Skeletal muscle cell (primary cell): ENCODE data around the gene ESF1.
"Not testable (repeated sequence)": the region's sequence is repeated elsewhere in the genome, so short reads cannot be mapped to it uniquely, and the experiment has no call there.

Experiments used
- DNase-seq: peaks from one replicate; pipeline ENCODE4 v3.0.0-alpha.2; 2010; ENCODE audit warnings: low read depth
- H3K4me3 ChIP-seq: 2 replicates; pipeline ENCODE4 v1.5.1; 2011; ENCODE audit warnings: low read depth, mild to moderate bottlenecking, control low read depth, low read length, moderate library complexity

Gene ESF1

GRCh38 chr20:13791540-13792459 lies 7.1 kb upstream of the ESF1 start:
- H3K4me3 ChIP-seq, result no peak overlapping the region
- no peak for DNase-seq

- no peak overlapping the region for H3K4me3 ChIP-seq
- no peak for DNase-seq
Observed at GRCh38 chr20:13790708-13791107, 6.0 kb upstream of the ESF1 start.

GRCh38 chr20:13788167-13788834 lies 3.6 kb upstream of the ESF1 start:
- no peak for DNase-seq
- no peak overlapping the region for H3K4me3 ChIP-seq

DNA sequence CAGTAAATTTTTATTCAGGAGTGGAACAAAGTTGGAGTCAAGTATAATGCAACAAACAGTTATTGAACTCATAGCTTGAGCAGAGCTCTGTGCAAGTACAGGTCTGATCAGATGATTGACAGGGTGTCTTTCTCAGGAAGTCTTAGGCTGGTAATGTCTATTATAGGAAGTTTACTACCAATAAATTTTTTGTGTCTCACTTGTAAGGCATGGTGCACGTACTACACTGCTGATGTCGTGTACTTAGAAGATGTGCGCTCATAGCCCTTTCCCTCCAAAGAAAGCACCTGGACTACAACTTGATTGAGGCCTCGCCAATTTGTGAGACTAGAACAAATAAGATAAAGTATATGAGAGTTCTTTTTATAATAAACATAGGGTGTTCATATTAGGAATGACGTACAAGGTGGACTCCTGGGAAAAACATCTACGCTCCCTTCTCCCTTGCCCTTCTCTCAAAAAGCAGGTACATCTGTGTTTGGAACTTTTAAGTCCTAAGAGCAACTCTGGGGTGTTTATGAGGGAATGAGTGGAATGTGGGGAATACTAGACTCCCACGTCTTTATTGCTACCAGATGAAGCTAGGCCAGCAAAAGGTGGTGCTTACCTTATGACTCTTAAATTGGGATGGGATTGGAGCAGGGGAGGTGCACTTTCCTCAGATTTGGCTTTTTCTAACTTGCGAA lies 1.6 kb upstream of the ESF1 start:
- no peak for DNase-seq
- H3K4me3 ChIP-seq, result peak overlapping the region; percentile 98

DNA sequence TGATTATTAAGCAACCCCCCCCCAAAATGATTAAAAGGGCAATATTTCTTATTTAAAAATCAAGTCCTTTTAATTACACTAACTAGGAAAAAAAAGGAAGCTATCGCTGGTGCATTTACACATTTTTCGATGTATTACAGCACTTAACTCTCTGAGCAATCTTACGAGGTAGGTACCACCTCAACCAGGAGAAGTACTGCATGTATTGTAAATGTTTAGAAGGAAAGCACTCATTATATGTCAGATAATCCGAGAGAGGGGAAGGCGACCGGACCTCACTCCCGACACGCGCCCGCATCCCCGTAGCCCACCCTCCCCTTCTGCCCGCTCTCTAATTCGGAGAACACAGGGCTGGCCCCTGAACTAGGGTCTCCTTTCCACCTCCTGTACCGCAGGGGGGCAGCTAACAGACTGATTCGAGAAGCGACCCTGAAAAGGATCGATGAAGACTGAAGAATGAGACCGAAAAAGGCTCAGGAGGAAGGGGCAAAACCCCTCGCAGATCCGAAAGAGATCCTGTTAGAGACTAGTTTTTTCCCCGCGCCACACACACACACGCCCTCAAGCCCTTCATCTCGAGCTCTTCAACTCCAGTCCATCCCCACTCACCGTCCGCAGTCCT lies 337 bp downstream of the ESF1 start:
- DNase-seq, result no peak
- peak overlapping the region; percentile 98 for H3K4me3 ChIP-seq

- H3K4me3 ChIP-seq, result peak overlapping the region; percentile 98
Observed at GRCh38 chr20:13783528-13783927, 1.2 kb downstream of the ESF1 start.

GRCh38 chr20:13778827-13779226 lies 5.9 kb downstream of the ESF1 start:
- H3K4me3 ChIP-seq, result no peak overlapping the region
- no peak for DNase-seq

More at GRCh38 chr20:13783528-13783927, 1.2 kb downstream of the ESF1 start:
- DNase-seq, result no peak

GRCh38 chr20:13777171-13777601 lies 7.5 kb downstream of the ESF1 start:
- no peak for DNase-seq
- no peak overlapping the region for H3K4me3 ChIP-seq

DNA sequence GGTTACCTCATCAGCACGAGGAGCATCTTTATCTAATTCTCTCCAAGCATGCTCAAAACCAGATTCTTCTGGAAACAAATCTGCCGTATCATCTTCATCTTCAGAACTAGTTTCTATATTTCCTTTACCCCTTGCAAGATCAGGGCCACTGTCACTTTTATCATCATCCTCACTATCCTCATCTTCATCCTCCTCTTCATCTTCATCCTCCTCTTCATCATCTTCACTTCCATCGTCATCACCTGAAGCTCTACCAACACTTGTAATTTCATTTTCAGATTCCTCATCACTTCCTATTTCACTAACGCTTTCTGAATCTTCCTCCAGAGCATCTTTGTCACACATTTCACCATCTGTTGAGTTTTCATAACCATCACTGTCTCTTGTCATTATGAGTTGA lies 8.9 kb downstream of the ESF1 start:
- no peak overlapping the region for H3K4me3 ChIP-seq
- DNase-seq, result no peak

DNA sequence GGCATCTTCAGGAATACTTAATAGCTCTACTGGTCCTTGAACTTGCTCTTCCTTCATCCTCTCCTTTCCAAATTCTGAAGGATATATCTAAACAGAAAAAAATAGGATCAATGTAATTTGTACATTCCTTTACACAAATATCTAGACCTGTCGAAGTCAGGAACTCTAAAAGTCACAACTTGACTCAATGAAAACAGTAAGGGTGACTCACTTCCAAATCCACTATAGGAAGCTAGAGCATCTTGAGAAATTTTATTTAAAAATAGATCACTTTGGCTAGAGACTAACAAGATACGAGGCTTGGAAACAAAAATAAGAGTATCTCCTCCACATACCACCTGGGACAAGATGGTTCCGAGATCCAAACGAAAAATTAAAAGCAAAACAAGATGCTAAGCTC lies 12.2 kb downstream of the ESF1 start:
- DNase-seq, result no peak
- no peak overlapping the region for H3K4me3 ChIP-seq

- H3K4me3 ChIP-seq, result no peak overlapping the region
- DNase-seq, result no peak
Observed at GRCh38 chr20:13771853-13772453, 12.8 kb downstream of the ESF1 start.

GRCh38 chr20:13770141-13770540 lies 14.6 kb downstream of the ESF1 start:
- DNase-seq, result no peak
- H3K4me3 ChIP-seq, result no peak overlapping the region

GRCh38 chr20:13765868-13766416 lies 18.8 kb downstream of the ESF1 start:
- DNase-seq, result no peak
- H3K4me3 ChIP-seq, result no peak overlapping the region

GRCh38 chr20:13765299-13765698 lies 19.4 kb downstream of the ESF1 start:
- no peak for DNase-seq
- no peak overlapping the region for H3K4me3 ChIP-seq

DNA sequence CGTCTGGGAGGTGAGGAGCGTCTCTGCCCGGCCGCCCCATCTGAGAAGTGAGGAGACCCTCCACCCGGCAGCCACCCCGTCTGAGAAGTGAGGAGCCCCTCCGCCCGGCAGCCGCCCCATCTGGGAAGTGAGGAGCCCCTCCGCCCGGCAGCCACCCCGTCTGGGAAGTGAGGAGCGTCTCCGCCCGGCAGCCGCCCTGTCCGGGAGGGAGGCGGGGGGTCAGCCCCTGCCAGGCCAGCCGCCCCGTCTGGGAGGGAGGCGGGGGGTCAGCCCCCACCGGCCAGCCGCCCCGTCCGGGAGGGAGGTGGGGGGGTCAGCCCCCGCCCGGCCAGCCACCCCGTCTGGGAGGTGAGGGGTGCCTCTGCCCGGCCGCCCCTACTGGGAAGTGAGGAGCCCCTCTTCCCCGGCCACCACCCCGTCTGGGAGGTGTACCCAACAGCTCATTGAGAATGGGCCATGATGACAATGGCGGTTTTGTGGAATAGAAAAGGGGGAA lies 24.2 kb downstream of the ESF1 start:
- not testable (repeated sequence) for H3K4me3 ChIP-seq, DNase-seq

DNA sequence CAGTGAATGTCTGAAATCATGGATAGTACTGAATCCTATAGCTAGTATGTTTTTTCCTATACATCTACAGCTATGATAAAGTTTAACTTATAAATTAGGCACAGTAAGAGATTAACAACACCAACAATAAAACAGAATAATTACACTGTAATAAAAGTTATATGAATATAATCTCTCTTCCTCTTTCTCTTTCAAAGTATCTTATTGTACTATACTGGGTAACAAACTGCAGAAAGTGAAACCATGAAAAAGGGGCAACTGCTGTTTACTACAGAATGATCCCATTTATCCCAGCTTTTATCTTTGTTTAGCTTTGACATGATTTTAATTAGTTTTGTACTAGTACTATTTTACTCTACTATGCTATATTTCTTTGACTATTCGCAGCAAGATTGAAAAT lies 25.8 kb downstream of the ESF1 start:
- no peak for DNase-seq

DNA sequence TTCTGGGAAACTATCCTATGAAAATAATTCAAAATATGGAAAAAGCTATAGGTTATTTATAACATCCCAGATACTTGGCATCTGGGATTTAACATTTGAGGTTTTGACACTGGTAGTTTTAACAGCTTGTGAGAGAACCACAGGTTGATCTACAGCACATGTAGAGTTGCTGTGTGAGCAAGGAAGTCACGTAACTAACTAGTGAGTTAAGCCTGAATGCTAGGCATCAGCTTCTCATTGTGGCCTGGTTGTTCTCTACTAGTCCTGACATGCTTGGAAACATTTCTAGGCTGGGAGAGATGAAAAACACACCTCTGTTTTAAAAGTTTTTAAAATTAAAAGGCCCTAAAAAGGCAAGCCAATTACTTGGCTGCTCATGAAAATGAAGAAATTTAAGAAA lies 28.2 kb downstream of the ESF1 start:
- no peak for DNase-seq
- H3K4me3 ChIP-seq, result no peak overlapping the region

More for the DNA sequence above, 25.8 kb downstream of the ESF1 start:
- no peak overlapping the region for H3K4me3 ChIP-seq

- DNase-seq, result no peak
- no peak overlapping the region for H3K4me3 ChIP-seq
Observed at GRCh38 chr20:13755809-13756208, 28.9 kb downstream of the ESF1 start.
